Astrocyte (in vitro differentiated cells and primary cell): ENCODE data around the gene IVL.

Experiments used
- EZH2 ChIP-seq: IDR thresholded peaks from 2 replicates; pipeline ENCODE4 v1.6.1; 2012; ENCODE audit warnings: mild to moderate bottlenecking, low read length, inconsistent platforms; ENCODE audit not compliant: insufficient read depth
- TF ChIP-seq, protein P1 (sequence below): IDR thresholded peaks from 2 replicates; pipeline ENCODE4 v1.5.1; 2011; ENCODE audit warnings: low read depth, mild to moderate bottlenecking, inconsistent platforms, low read length, moderate library complexity; ENCODE audit not compliant: insufficient read depth

DNA sequence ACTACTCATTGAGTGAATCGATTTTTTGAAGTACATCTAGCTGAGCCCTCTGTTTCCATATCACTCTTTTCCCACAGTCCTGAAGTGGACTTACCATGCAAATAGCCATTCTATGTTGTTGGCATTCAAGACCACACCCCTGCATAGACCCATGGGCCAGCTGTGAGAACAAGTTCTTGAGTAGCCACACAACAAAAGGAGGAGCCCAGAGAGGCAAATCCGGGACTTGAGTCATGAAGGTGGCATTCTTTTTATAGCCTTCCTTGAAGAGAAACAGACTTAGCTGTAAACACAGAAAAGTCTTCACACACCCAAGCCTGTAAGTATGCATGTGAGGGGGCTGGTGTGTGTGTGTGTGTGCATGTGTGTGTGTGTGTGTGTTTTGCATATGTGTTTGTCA lies 24.9 kb downstream of the IVL start:
- TF ChIP-seq, protein P1, sequence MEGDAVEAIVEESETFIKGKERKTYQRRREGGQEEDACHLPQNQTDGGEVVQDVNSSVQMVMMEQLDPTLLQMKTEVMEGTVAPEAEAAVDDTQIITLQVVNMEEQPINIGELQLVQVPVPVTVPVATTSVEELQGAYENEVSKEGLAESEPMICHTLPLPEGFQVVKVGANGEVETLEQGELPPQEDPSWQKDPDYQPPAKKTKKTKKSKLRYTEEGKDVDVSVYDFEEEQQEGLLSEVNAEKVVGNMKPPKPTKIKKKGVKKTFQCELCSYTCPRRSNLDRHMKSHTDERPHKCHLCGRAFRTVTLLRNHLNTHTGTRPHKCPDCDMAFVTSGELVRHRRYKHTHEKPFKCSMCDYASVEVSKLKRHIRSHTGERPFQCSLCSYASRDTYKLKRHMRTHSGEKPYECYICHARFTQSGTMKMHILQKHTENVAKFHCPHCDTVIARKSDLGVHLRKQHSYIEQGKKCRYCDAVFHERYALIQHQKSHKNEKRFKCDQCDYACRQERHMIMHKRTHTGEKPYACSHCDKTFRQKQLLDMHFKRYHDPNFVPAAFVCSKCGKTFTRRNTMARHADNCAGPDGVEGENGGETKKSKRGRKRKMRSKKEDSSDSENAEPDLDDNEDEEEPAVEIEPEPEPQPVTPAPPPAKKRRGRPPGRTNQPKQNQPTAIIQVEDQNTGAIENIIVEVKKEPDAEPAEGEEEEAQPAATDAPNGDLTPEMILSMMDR: no peak
- TF ChIP-seq EZH2: no peak
